B cell (primary cell): ENCODE results near the gene RRP12. TPM values are rescaled to one million over a fixed set of nuclear protein-coding genes. Genes with fewer than 3 reads are reported as not detected.

Experiments
- polyA plus RNA-seq: library from polyadenylated mRNA; depleted of rRNA; stranded (reverse); fragments of >200 nt; gene quantifications from 2 replicates; pipeline ENCODE4 v1.2.3, GENCODE V29; 2012
- small RNA-seq: library from RNA; depleted of rRNA; stranded (forward); fragments of <200 nt; gene quantifications from one replicate; pipeline ENCODE3, GENCODE V24; 2012; ENCODE audit warnings: low replicate concordance, low read depth; ENCODE audit not compliant: insufficient read length
- total RNA-seq, 2 donors: library from RNA; stranded (reverse); fragments of 120-200 nt in 1 of 2; gene quantifications; 1 replicate in 1 of 2; 2 replicates in 1 of 2; pipeline versions ENCODE4 v1.2.3 to v1.2.4, GENCODE V29; 2013 to 2022

The RRP12 gene
- total and polyA plus RNA-seq, 2 donors (not counting 1 experiment from before 2014, with no cell fraction given), result 19.3 to 35.7 TPM

Small RNA genes lying within 50 kb of the gene (small RNA-seq; reads per million reads assigned to genes)
- not detected for gene RF00019

Other genes starting within 250 kb of the RRP12 start
- 0.29 and 0.49 TPM in 2 replicates for gene SLIT1, start 215.4 kb downstream of the RRP12 start, total RNA-seq
- 0.15 and 0.65 TPM in 2 replicates for gene SLIT1, start 215.4 kb downstream of the RRP12 start, polyA plus RNA-seq
- 21.7 and 22.5 TPM in 2 replicates for gene ARHGAP19, start 108.7 kb downstream of the RRP12 start, total RNA-seq
- 6.4 and 8.3 TPM in 2 replicates for gene ARHGAP19, start 108.7 kb downstream of the RRP12 start, polyA plus RNA-seq
- gene FRAT1, start 82.1 kb downstream of the RRP12 start, total RNA-seq, result 25.3 and 27.8 TPM in 2 replicates
- 5.1 and 6.4 TPM in 2 replicates for gene FRAT1, start 82.1 kb downstream of the RRP12 start, polyA plus RNA-seq
- gene FRAT2, start 66.6 kb downstream of the RRP12 start, total RNA-seq, result 30.2 and 31.5 TPM in 2 replicates
- gene FRAT2, start 66.6 kb downstream of the RRP12 start, polyA plus RNA-seq, result 4.1 and 4.9 TPM in 2 replicates
- gene PGAM1, start 24.9 kb upstream of the RRP12 start, total RNA-seq, result 80.3 and 83.4 TPM in 2 replicates
- 28.8 and 48.7 TPM in 2 replicates for gene PGAM1, start 24.9 kb upstream of the RRP12 start, polyA plus RNA-seq
- gene EXOSC1, start 44.7 kb upstream of the RRP12 start, total RNA-seq, result 44.5 and 49.0 TPM in 2 replicates
- gene EXOSC1, start 44.7 kb upstream of the RRP12 start, polyA plus RNA-seq, result 26.4 and 32.2 TPM in 2 replicates
- 35.6 and 41.5 TPM in 2 replicates for gene ZDHHC16, start 44.8 kb upstream of the RRP12 start, total RNA-seq
- 21.0 and 24.1 TPM in 2 replicates for gene ZDHHC16, start 44.8 kb upstream of the RRP12 start, polyA plus RNA-seq
- 78.0 and 82.1 TPM in 2 replicates for gene MMS19, start 97.1 kb upstream of the RRP12 start, total RNA-seq
- 102 TPM in 2 replicates for gene MMS19, start 97.1 kb upstream of the RRP12 start, polyA plus RNA-seq
- 1.7 and 1.8 TPM in 2 replicates for gene UBTD1, start 97.6 kb upstream of the RRP12 start, total RNA-seq
- 1.2 and 1.3 TPM in 2 replicates for gene UBTD1, start 97.6 kb upstream of the RRP12 start, polyA plus RNA-seq
- gene ANKRD2, start 171.4 kb upstream of the RRP12 start, total RNA-seq, result not detected in 2 replicates
- gene ANKRD2, start 171.4 kb upstream of the RRP12 start, polyA plus RNA-seq, result not detected in 2 replicates
- gene HOGA1, start 183.0 kb upstream of the RRP12 start, total RNA-seq, result not detected in 2 replicates
- gene HOGA1, start 183.0 kb upstream of the RRP12 start, polyA plus RNA-seq, result not detected in 2 replicates
- gene C10orf62, start 188.4 kb upstream of the RRP12 start, total RNA-seq, result not detected in 2 replicates
- gene C10orf62, start 188.4 kb upstream of the RRP12 start, polyA plus RNA-seq, result not detected in 2 replicates
- gene MORN4, start 232.2 kb upstream of the RRP12 start, total RNA-seq, result 2.8 TPM in 2 replicates
- 1.5 TPM in 2 replicates for gene MORN4, start 232.2 kb upstream of the RRP12 start, polyA plus RNA-seq
- gene PI4K2A, start 239.3 kb upstream of the RRP12 start, total RNA-seq, result 17.7 and 18.4 TPM in 2 replicates
- gene PI4K2A, start 239.3 kb upstream of the RRP12 start, polyA plus RNA-seq, result 7.9 and 26.6 TPM in 2 replicates